PC-9 (cell line): ENCODE data around the gene CNTFR.

Experiments used
- CTCF ChIP-seq: fragments of 200-600 bp; sonication (generic); conservative IDR thresholded peaks from 2 replicates; pipeline ENCODE4 v1.6.1; 2017; ENCODE audit warnings: mixed run types, antibody characterized with exemption, mild to moderate bottlenecking, moderate library complexity
- EZH2 ChIP-seq: fragments of 200-600 bp; sonication (generic); IDR thresholded peaks from 2 replicates; pipeline ENCODE4 v1.8.0; 2017; ENCODE audit warnings: antibody characterized with exemption, low read depth

GRCh38 chr9:34568774-34569173 is 20.8 kb downstream of the CNTFR start:
- TF ChIP-seq CTCF (no peak), EZH2 (no peak)
